Upper lobe of left lung (tissue), 6 donors: Measurements from ENCODE around the gene PROX2. TPM values are rescaled to one million over a fixed set of nuclear protein-coding genes. Genes with fewer than 3 reads are reported as not detected.

Experiments used
- ATAC-seq, 2 donors: fragments of 200-7000 bp; cut with Tn5 transposase; one replicate each; pipeline ENCODE4 v1.9.1; 2022; ENCODE audit warnings: mild to moderate bottlenecking in 2 of 2, moderate library complexity in 2 of 2; ENCODE audit not compliant: low FRiP score in 2 of 2
- DNase-seq, 2 donors: peaks; one replicate each; pipeline ENCODE4 v3.0.0-alpha.2; 2019 to 2020
- H3K27ac ChIP-seq, 4 donors: fragments of 200-600 bp; sonication (generic); one replicate each; pipeline ENCODE4 v1.5.1; 2016 to 2019
- H3K27me3 ChIP-seq, 4 donors: fragments of 200-600 bp; sonication (generic); one replicate each; pipeline ENCODE4 v1.5.1; 2017 to 2019
- H3K36me3 ChIP-seq, 4 donors: fragments of 200-600 bp; sonication (generic); one replicate each; pipeline ENCODE4 v1.5.1; 2016 to 2019
- H3K4me1 ChIP-seq, 4 donors: fragments of 200-600 bp; sonication (generic); one replicate each; pipeline ENCODE4 v1.5.1; 2018 to 2019
- H3K4me3 ChIP-seq, 4 donors: fragments of 200-600 bp; sonication (generic); one replicate each; pipeline ENCODE4 v1.5.1; 2017 to 2019; ENCODE audit warnings: mild to moderate bottlenecking in 2 of 4, moderate library complexity in 1 of 4
- H3K9me3 ChIP-seq, 4 donors: fragments of 200-600 bp; sonication (generic); one replicate each; pipeline ENCODE4 v1.5.1; 2018 to 2019
- CTCF ChIP-seq, 6 experiments: fragments of 450-650 bp in 4 of 6; fragments of 200-600 bp in 2 of 6; sonication (generic) in 2 of 6; IDR thresholded peaks; one replicate each; pipeline ENCODE4 v1.5.1; 2016 to 2019; ENCODE audit warnings: antibody characterized with exemption in 6 of 6
- EP300 ChIP-seq, 4 donors: sonication (generic); formaldehyde crosslinking; IDR thresholded peaks; one replicate each; pipeline ENCODE4 v1.5.1; 2017; ENCODE audit warnings: antibody characterized with exemption in 4 of 4, control low read depth in 2 of 4
- POLR2A ChIP-seq, 4 donors: fragments of 450-650 bp; IDR thresholded peaks; one replicate each; pipeline ENCODE4 v1.5.1; 2016 to 2017; ENCODE audit warnings: antibody characterized with exemption in 4 of 4, mild to moderate bottlenecking in 2 of 4
- POLR2AphosphoS5 ChIP-seq, 2 donors: sonication (generic); formaldehyde crosslinking; IDR thresholded peaks; one replicate each; pipeline ENCODE4 v1.5.1; 2017; ENCODE audit warnings: antibody characterized with exemption in 2 of 2
- WGBS, 2 donors: methylation state at CpG; one replicate each; pipeline ENCODE4 v1.1.5; 2017 to 2018; 5-methylcytosine and 5-hydroxymethylcytosine counted together
- total RNA-seq, 6 donors: library from RNA; depleted of rRNA in 4 of 6; stranded (reverse); fragments of >200 nt in 4 of 6; gene quantifications; one replicate each; pipeline versions ENCODE4 v1.1.0 to v1.2.1, GENCODE V29; 2016 to 2021
- donor health status: DM: no; HTN: no; CAD: no; lungs with moderate emphysema.
- donor health status: DM: no; HTN: yes; CAD: no; lungs with severe emphysema.

Gene PROX2, protein sequence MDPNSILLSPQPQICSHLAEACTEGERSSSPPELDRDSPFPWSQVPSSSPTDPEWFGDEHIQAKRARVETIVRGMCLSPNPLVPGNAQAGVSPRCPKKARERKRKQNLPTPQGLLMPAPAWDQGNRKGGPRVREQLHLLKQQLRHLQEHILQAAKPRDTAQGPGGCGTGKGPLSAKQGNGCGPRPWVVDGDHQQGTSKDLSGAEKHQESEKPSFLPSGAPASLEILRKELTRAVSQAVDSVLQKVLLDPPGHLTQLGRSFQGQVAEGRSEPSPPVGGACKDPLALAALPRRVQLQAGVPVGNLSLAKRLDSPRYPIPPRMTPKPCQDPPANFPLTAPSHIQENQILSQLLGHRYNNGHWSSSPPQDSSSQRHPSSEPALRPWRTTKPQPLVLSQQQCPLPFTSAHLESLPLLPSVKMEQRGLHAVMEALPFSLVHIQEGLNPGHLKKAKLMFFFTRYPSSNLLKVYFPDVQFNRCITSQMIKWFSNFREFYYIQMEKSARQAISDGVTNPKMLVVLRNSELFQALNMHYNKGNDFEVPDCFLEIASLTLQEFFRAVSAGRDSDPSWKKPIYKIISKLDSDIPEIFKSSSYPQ
- total RNA-seq, result under 1 TPM in 2 of 6 donors, not detected in 4; 0.07 to 0.11 TPM

- no peaks in the 10 kb centered on the region for H3K36me3 ChIP-seq
- 36 to 61% methylated on average over 7 to 13 of the region's 13 CpGs for WGBS, 2 donors
- H3K27me3 ChIP-seq, result no peaks in the 10 kb centered on the region
- peaks cover 0 to 11% (median 7%) of the 10 kb centered on the region in 4 donors for H3K4me1 ChIP-seq
- TF ChIP-seq EP300 (IDR thresholded peaks at IDR 0.05), result no peak
- no peak for TF ChIP-seq POLR2AphosphoS5 (IDR thresholded peaks at IDR 0.05)
- TF ChIP-seq CTCF (IDR thresholded peaks at IDR 0.05), result no peak
- no peak for TF ChIP-seq POLR2A (IDR thresholded peaks at IDR 0.05)
- no peak within 1 kb of the TSS for H3K27ac ChIP-seq
- no peaks in the 10 kb centered on the region for H3K9me3 ChIP-seq
- H3K4me3 ChIP-seq, result no peak within 1 kb of the TSS
- ATAC-seq (peak in 1 of 2 donors; percentile 26), DNase-seq (peak in 1 of 2 donors; percentile 57)
These were observed at the start of gene PROX2 for GRCh38 chr14:74875941-74876913. PROX2 (minus strand) TSS chr14:74876145; CDS start chr14:74863834, 12,311 bp downstream.

- peaks cover 6 to 15% (median 10%) of the 10 kb centered on the region in 4 donors for H3K4me1 ChIP-seq
- no peak for DNase-seq
- no peak for TF ChIP-seq POLR2AphosphoS5 (IDR thresholded peaks at IDR 0.05)
- no peak for TF ChIP-seq POLR2A (IDR thresholded peaks at IDR 0.05)
- TF ChIP-seq CTCF (IDR thresholded peaks at IDR 0.05), result no peak
- no peak for TF ChIP-seq EP300 (IDR thresholded peaks at IDR 0.05)
- no peak for ATAC-seq
- H3K9me3 ChIP-seq, result no peaks in the 10 kb centered on the region
- 84 to 89% methylated on average over 11 of the region's 11 CpGs for WGBS, 2 donors
- H3K27ac ChIP-seq, result no peak overlapping the region
- H3K27me3 ChIP-seq, result no peaks in the 10 kb centered on the region
- no peak overlapping the region for H3K4me3 ChIP-seq
- no peaks in the 10 kb centered on the region for H3K36me3 ChIP-seq
These were observed 48.1 kb upstream of the PROX2 start for GRCh38 chr14:74924061-74924460.

GRCh38 chr14:74922752-74923401 lies 46.9 kb upstream of the PROX2 start, which contains the start of gene RPS6KL1:
RPS6KL1 (minus strand) TSS chr14:74923260; CDS start chr14:74921541, 1,719 bp downstream.
- peak; percentile 88 to 95 for DNase-seq
- Histone ChIP-seq H3K36me3 (no peaks in the 10 kb centered on the region), H3K27ac (peak within 1 kb of the TSS in 2 of 4 donors; percentile 17 to 75), H3K4me3 (peak within 1 kb of the TSS; percentile 56 to 66 (median 62)), H3K4me1 (peaks cover 9 to 20% (median 11%) of the 10 kb centered on the region in 4 donors), H3K9me3 (no peaks in the 10 kb centered on the region), H3K27me3 (no peaks in the 10 kb centered on the region)
- TF ChIP-seq POLR2AphosphoS5 (IDR thresholded peaks at IDR 0.05) (peak in 1 of 2 donors; percentile 28), POLR2A (IDR thresholded peaks at IDR 0.05) (peak in 1 of 4 donors; percentile 12), EP300 (IDR thresholded peaks at IDR 0.05) (no peak), CTCF (IDR thresholded peaks at IDR 0.05) (peak in 1 of 6 experiments; percentile 9)
- ATAC-seq, result peak; percentile 90 to 96
- 15 to 41% methylated on average over 3 to 30 of the region's 51 CpGs for WGBS, 2 donors
